ENCODE measurements around the gene CCDC88B.

DNA sequence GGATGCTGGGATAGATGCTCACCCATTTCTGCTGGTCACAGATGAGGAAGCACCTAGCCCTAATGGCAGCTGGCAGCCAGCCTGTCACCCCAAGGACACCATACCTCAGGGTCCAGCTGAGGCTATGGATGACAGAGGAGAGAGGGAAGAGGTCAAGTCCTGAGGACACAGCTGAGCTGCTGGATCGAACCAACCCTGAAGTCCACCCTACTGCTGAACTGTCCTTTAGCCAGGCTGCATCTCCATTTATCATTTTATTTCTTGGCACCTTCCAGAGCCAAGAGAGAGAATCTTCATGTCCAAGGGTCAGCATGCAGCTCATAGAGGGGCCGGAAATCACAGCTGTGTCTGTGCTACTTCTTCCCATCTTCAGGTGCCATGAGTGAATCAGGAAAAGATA, 49.8 kb downstream of the CCDC88B start:
- TF ChIP-seq, protein P1, sequence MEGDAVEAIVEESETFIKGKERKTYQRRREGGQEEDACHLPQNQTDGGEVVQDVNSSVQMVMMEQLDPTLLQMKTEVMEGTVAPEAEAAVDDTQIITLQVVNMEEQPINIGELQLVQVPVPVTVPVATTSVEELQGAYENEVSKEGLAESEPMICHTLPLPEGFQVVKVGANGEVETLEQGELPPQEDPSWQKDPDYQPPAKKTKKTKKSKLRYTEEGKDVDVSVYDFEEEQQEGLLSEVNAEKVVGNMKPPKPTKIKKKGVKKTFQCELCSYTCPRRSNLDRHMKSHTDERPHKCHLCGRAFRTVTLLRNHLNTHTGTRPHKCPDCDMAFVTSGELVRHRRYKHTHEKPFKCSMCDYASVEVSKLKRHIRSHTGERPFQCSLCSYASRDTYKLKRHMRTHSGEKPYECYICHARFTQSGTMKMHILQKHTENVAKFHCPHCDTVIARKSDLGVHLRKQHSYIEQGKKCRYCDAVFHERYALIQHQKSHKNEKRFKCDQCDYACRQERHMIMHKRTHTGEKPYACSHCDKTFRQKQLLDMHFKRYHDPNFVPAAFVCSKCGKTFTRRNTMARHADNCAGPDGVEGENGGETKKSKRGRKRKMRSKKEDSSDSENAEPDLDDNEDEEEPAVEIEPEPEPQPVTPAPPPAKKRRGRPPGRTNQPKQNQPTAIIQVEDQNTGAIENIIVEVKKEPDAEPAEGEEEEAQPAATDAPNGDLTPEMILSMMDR (IDR thresholded peaks at IDR 0.05): no peak
- TF ChIP-seq SIN3A (IDR thresholded peaks at IDR 0.05; ENCODE audit: borderline replicate concordance, insufficient read depth, low read depth, low read length): no peak
- TF ChIP-seq POLR2AphosphoS5 (IDR thresholded peaks at IDR 0.05; ENCODE audit: low read depth, low read length): no peak

All from Panc1 (cell line).